ENCODE data around the gene MRPL58. TPM values are rescaled to one million over a fixed set of nuclear protein-coding genes. Genes with fewer than 3 reads are reported as not detected.
"Not testable (repeated sequence)": the region's sequence is repeated elsewhere in the genome, so short reads cannot be mapped to it uniquely, and the experiment has no call there.

MRPL58 gene
- total and polyA plus RNA-seq, 12 donors, result 43.7 to 72.3 (median 52.1) TPM

DNA sequence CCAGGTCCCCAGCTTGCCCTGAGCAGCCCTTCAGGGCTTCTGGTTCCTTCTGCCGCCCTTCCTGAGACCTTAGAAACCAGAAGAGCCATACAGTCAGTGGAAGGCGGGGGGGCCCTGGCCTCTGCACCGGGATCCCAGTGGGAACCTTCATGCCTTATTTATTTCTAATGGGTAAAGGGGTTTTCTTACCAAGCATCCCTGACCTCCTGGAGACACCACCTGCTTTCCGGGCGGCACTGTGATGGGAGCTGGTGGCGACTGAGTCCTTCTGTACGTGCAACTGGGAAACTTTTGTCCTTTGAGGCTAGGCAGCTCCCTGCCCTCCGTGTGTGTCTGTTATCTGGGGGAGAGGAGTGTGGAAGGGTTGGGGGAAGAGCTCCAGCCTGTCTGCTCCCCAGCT lies 7.2 kb upstream of the MRPL58 start:
- H3K9me3 ChIP-seq, result no peaks in the 10 kb centered on the region
- no peak overlapping the region for H3K4me3 ChIP-seq
- H3K27ac ChIP-seq, result no peak overlapping the region
- WGBS, 2 donors, result 91 to 92% methylated on average over 8 of the region's 8 CpGs
- no peak for ATAC-seq
- TF ChIP-seq, protein P1, sequence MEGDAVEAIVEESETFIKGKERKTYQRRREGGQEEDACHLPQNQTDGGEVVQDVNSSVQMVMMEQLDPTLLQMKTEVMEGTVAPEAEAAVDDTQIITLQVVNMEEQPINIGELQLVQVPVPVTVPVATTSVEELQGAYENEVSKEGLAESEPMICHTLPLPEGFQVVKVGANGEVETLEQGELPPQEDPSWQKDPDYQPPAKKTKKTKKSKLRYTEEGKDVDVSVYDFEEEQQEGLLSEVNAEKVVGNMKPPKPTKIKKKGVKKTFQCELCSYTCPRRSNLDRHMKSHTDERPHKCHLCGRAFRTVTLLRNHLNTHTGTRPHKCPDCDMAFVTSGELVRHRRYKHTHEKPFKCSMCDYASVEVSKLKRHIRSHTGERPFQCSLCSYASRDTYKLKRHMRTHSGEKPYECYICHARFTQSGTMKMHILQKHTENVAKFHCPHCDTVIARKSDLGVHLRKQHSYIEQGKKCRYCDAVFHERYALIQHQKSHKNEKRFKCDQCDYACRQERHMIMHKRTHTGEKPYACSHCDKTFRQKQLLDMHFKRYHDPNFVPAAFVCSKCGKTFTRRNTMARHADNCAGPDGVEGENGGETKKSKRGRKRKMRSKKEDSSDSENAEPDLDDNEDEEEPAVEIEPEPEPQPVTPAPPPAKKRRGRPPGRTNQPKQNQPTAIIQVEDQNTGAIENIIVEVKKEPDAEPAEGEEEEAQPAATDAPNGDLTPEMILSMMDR (IDR thresholded peaks at IDR 0.05), result no peak
- no peaks in the 10 kb centered on the region for H3K27me3 ChIP-seq
- intact Hi-C loops (cut with DNase I), result loop anchor here in 1 of 10 donors (5.0 kb wide), 1 partner anchor 43 kb away; no protein-coding TSS in a partner anchor
- DNase-seq, result no peak
- peaks cover 0 to 4% (median 0%) of the 10 kb centered on the region in 9 donors for H3K4me1 ChIP-seq
- peaks cover 0 to 61% (median 46%) of the 10 kb centered on the region in 9 donors for H3K36me3 ChIP-seq

DNA sequence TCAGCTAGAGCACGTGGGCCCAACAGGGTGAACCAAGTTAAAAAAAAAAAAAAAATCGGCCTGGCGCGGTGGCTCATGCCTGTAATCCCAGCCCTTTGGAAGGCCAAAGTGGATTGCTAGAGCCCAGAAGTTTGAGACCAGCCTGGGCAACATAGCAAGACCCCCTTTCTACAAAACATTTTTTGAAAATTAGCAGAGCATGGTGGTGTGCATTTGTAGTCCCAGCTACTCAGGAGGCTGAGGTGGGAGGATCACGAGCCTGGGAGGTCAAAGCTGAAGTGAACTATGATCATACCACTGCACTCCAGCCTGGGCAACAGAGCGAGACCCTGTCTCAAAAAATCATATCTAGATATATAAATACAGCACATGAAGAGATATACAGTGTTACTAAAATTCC lies 6.4 kb upstream of the MRPL58 start:
- H3K9me3 ChIP-seq, ATAC-seq, H3K27me3 ChIP-seq, H3K4me3 ChIP-seq, H3K27ac ChIP-seq, DNase-seq: not testable (repeated sequence)
- intact Hi-C loops (cut with DNase I), result loop anchor here in 1 of 10 donors (5.0 kb wide), 1 partner anchor 44 kb away; no protein-coding TSS in a partner anchor
- Histone ChIP-seq H3K36me3 (peaks cover 0 to 53% (median 41%) of the 10 kb centered on the region in 9 donors), H3K4me1 (peaks cover 3 to 12% (median 6%) of the 10 kb centered on the region in 9 donors)
- WGBS, 2 donors, result 96 to 97% methylated on average over 6 of the region's 6 CpGs

DNA sequence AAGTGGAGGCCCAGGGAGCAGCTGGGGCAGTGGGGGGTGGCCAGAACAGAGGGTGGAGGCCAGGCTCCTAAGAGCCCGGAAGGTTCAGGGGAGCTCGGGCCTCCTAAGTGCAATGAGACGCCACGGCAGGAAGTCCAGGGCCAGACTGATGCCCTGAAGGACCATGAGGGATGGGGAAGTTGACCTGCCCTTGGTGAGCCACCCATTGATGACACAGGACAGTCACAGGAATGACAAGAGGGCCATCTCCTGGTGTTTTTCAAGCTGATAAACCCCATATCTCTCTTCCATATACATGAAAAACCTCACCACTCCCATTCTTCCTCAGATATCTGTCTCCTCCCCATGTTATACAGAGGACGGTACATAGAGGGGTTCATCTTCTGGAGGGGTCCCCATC lies 5.8 kb upstream of the MRPL58 start:
- DNase-seq (no peak), ATAC-seq (no peak)
- H3K9me3 ChIP-seq, result no peaks in the 10 kb centered on the region
- H3K27me3 ChIP-seq, result no peaks in the 10 kb centered on the region
- H3K36me3 ChIP-seq, result peaks cover 0 to 48% (median 35%) of the 10 kb centered on the region in 9 donors
- 93% methylated on average over 5 of the region's 5 CpGs for whole genome bisulfite sequencing, 2 donors
- H3K4me1 ChIP-seq, result peaks cover 3 to 17% (median 11%) of the 10 kb centered on the region in 9 donors
- H3K27ac ChIP-seq, result no peak overlapping the region
- intact Hi-C loops (cut with DNase I), result loop anchor here in 1 of 10 donors (5.0 kb wide), 1 partner anchor 44 kb away; no protein-coding TSS in a partner anchor
- TF ChIP-seq, protein P1 (IDR thresholded peaks at IDR 0.05), result no peak
- no peak overlapping the region for H3K4me3 ChIP-seq

DNA sequence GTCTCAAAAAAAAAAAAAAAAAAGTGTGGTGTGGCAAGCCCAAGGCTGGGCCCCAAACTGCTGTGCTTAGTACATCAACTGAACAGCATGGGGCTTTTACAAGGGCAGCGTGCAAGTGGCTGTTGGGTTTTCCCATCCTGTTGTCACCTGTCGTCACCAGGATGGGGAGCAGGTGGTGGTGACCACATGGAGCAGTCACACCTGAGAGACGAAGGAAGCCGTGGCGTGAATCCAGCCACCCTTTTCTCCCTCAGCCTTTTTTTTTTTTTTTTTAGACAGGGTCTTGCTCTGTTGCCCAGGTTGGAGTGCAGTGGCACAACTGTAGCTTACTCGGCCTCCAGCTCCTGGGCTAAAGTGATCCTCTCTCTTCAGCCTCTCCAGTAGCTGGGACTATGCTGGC lies 4.1 kb upstream of the MRPL58 start:
- H3K36me3 ChIP-seq, result peaks cover 0 to 31% (median 18%) of the 10 kb centered on the region in 9 donors
- no peak overlapping the region for H3K4me3 ChIP-seq
- TF ChIP-seq, protein P1 (IDR thresholded peaks at IDR 0.05), result no peak
- intact Hi-C loops (cut with DNase I), result loop anchor here in 1 of 10 donors (5.0 kb wide), 1 partner anchor 46 kb away; no protein-coding TSS in a partner anchor
- H3K4me1 ChIP-seq, result peaks cover 9 to 27% (median 22%) of the 10 kb centered on the region in 9 donors
- no peak for ATAC-seq
- no peaks in the 10 kb centered on the region for H3K9me3 ChIP-seq
- 91 to 95% methylated on average over 6 of the region's 6 CpGs for WGBS, 2 donors
- DNase-seq, result no peak
- H3K27me3 ChIP-seq, result no peaks in the 10 kb centered on the region
- H3K27ac ChIP-seq, result no peak overlapping the region

DNA sequence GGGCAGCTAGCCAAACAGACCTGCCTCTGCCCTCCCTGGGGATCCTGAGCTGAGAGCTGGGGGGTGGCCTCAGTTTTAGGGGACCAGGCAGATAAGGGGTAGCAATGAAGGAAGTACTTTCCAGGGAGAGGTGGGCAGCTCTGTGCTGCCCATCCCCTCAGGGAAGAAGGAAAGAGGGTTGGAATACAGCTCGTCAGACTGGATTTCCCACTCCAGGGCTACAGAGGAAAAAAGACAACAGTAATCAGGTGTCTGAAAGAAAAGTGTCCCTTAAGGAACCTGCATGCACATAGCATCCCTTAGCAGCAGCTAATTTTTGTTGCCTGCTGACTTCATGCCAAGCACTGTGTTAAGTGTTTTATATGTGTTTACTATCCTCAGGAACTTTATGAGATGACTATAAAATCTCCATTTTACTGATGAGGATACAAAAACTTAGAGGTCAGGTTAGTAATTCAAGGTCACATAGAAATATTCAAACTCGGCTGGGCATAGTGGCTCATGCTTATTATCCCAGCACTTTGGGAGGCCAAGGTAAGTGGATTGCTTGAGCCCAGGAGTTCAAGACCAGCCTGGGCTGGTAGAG lies 3.2 kb upstream of the MRPL58 start:
- no peak overlapping the region for H3K27ac ChIP-seq
- ATAC-seq (no peak), DNase-seq (no peak)
- no peaks in the 10 kb centered on the region for H3K9me3 ChIP-seq
- H3K4me1 ChIP-seq, result peaks cover 12 to 34% (median 28%) of the 10 kb centered on the region in 9 donors
- WGBS, 2 donors, result 79 to 84% methylated on average over 2 of the region's 2 CpGs
- no peak overlapping the region for H3K4me3 ChIP-seq
- TF ChIP-seq, protein P1 (IDR thresholded peaks at IDR 0.05), result no peak
- peaks cover 0 to 22% (median 10%) of the 10 kb centered on the region in 9 donors for H3K36me3 ChIP-seq
- no peaks in the 10 kb centered on the region for H3K27me3 ChIP-seq
- intact Hi-C loops (cut with DNase I), result loop anchor here in 1 of 10 donors (5.0 kb wide), 1 partner anchor 47 kb away; no protein-coding TSS in a partner anchor
